Inflammatory macrophage treated with lipopolysaccharide for 4 hours (primary cell): ENCODE measurements around the gene SV2C.

Experiments used
- DNase-seq: peaks from one replicate; pipeline ENCODE4 v3.0.0-alpha.2; 2020

The SV2C gene

DNA sequence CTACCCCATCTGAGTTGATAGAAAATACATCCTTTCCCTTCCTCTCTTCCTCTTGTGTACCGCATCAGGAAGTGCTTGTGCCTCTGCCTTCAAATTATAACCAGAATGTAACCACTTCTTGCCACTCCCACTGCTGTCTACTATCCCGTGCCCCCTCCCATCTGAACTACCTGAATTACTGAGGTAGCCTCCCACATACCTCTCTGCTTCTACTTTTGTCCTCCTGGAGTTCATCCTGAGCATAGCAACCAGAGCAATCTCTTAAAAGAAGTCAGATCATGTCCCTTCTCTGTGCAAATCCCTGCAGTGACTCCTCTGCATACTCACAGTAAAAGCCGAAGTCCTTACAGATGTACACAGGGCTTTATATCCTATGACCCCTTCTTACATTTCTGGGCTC, 23.0 kb downstream of the SV2C start:
- no peak for DNase-seq

DNA sequence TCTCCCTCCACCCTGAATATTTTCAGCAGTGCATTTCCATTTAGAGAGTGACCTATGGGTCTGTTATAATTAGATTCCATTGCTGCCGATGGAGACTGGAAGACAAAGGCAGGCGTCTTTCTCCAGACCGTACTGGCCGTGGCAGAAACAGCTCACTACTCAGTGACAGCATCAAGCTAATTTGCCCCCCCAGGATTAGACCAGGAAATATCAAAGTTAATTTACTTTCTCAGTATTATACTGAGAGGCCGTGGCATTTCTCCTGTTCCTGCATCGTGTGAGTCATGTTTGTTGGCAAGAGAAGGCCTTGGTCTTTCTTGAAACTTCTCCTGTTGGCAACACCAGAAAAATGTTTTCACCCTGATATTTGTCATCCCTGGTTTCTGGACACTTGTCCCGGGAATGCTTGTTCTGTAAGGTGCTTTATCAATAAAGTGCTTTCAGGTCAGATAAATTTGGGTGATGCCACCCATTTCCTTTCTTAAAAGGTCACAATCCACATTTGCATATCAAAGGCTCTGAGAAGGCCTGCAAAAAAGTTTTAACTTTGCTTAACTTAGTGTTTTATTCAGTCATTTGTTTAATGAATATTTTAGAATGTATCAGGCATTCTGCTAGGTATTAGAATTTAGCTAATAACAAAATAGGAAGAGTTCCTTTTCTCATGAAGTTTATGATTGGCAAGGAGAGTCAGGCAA, 28.4 kb downstream of the SV2C start:
- no peak for DNase-seq

DNA sequence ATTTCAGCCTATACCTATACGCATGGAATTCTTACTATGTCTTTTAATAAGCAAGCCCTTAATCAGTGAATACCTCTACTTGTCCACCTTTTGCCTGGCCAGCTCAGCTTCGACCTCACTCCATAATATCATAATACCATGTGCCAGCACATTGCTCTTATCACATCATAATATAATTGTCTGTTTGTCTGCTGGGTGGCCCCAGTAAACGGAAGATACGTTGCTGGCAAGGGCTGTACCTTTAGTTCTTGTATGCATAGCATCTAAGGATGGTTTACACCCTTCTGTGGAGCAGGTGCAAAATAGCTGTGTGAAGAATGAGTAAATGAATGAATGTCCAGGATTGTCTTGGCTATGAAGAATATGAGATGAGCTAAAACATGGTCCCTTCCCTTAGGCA, 29.9 kb downstream of the SV2C start:
- DNase-seq = no peak

DNA sequence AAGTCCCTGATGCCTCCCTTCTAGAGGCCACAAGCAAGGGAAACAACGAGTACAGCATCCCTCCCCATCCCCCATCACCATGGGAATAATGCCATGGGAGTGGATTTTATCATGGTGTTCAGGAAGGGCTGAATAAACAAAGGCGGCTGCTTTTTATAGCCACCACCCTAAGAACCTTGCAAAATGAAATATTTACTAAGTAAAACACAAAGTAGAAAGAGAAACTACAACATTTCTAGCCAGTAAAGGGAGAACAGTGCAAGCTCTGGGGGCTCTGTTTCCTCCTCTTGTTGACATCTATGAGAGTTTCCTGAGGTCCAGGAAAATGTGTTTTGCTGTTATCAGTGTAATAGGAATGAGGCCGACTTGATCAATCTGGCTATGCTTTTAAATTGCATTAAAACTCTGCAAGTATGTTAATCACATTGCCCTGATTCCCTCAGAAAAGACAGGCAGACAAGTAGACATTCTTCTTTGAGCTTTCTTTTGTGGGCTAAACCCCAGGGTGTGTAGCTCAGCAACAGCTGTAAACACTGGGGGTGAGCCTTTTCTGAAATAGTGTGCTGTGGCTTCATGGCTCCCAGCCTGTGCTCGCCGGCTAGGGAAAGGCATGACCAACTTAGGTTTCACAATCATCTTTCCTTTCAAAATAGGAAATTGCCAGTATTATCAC, 31.1 kb downstream of the SV2C start:
- DNase-seq = peak; percentile 72

DNA sequence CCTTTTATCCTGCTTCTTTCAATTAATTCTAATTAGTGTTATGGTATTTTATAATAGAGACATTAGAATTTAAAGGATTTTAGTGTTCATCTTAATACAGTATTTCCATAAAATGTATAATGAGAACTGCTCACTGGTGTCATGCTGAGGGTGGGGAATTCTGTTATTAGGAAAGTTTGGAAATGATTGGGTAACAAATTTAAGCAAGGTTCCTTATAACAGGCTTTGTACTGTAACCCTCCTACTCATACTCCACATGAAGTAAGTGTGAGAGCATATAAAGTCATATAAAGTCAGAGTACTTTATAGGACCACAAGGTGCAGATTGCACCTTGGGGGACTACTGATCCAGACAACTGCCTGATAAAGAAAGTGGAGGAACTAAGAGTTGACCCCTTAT, 42.2 kb downstream of the SV2C start:
- DNase-seq = peak; percentile 92

DNA sequence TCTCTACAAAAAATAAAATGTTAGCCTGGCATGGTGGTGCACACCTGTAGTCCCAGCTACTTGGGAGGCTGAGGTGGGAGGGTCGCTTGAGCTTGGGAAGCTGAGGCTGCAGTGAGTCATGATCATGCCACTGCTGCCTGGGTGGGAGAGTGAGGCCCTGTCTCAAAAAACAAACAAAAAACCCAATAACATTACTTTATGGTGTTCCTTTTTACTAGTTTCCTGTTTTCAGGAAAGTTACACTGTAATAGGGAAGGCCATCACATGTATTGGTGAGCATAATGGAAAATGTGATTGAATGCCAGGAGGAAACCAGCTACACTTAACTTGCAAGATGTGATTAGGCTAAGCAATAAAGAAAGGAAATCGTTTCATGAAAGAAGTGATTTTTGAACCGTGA, 42.7 kb downstream of the SV2C start:
- peak; percentile 45 for DNase-seq

DNA sequence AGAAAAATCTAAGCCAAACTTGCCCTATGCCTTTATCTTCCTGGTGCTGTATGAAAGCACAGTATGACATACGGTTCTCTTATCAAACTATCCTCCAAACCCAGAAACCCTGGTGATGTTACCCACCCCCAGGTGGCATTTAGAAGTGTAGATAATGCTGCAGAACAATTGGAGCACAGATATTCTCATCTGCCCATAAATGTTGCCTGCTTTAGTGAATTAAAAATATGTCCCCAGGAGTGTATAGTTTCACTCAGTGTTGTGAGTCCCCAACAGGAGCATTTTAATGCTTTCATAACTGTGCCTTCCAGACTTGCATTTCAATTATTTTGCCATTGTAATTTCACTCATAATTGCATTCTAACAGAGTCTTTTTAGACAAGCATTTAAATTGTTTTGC, 50.8 kb downstream of the SV2C start:
- DNase-seq = no peak

DNA sequence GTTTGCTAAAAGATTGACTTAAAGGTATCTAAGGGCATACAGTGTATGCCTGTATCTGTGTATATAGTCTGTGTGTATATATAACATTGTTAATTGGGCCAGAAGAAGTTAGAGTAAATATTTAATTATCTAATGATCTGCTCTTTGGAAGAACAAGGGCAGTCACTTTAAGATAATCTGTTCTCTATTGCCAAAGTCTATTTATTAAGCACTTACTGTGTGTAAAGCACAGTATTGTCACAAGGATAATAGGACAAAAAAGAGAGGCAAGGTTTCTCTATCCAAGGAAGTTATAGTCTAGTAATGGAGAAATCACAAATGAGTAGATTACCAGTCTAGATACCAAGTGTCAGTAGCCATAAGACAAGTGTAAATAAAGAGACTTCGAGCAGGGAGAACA, 51.5 kb downstream of the SV2C start:
- no peak for DNase-seq

DNA sequence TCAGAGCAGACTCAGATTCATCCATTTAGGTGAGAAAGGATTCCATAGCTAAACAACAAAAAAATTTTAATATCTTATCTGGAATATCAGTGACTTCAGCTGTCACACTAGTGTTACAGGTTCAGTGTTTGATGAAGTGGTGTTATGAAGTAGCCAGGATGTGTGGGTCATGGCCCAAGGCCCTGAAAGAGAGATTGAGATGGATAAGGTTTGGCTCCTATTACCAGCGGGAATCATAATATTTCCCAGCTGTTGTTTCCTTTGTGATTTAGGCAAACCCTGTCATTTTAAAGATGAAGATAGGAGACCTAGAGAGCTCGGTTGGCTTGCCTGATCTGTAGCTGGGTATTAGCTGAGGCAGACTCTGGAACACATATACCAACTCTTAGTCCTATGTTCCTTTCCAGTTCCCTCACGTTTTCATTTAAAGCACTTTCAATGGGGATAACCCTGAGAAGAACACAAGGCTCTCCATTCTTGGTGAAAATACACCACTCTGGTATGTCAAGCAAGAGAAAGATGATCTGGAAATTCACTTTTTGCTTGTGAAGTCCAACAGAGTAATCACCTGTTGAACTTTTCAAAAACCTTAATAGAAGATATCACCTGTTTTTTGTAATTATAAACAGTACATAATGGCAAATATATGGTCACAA, 54.8 kb downstream of the SV2C start:
- DNase-seq = no peak

DNA sequence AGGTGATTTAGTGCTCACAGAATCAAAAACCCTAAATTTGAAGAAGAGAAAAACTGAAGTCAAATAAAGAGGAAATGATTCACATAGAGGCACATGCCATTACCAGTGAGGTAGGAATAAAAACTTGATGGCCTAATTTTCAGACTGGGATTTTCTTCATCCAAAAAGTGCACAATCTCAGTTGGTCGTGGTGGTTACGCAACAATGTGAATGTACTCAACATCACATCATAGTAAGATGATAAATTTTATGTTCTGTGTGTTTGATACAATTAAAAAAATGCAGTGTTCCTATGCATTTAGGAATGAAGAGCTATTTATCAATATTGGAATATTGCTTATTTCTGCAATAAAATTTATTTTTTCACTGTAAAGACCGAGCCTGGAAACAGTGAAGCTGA, 60.7 kb downstream of the SV2C start:
- DNase-seq = peak; percentile 42

DNA sequence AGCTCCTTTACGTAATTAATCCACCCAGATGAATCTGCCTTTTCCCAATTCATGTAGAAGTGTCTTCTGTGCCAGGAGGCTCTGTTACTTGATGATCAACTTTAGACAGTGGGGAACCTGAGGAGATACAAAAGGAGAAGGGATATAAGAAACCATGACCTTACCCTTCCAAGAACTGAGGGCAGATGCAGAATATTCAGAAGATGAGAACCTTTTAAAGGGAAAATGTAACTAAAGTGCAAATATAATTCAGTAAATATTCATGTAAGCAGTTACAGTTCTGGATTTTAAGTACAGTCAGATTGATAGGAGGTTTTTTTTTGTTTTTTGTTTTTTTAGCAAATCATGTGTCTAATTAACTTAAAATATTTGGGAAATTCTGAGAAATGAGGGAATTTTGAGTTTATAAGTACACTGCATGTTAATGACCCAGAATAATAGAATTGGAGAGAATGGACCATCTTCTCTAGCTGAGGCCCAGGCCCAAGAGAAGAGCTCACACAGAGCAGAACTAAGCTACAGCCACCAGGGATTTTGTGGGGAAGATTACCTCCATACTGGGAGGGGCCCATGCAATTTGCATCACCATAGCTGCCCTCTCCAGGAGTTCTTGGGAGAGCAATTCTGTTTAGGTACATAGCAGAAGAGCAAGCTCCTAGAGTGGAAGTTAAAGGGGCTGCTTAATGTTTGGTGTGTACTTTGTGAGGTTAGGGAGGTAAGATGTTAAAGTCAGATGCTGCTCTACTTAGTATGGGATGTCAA, 61.5 kb downstream of the SV2C start:
- DNase-seq = no peak

DNA sequence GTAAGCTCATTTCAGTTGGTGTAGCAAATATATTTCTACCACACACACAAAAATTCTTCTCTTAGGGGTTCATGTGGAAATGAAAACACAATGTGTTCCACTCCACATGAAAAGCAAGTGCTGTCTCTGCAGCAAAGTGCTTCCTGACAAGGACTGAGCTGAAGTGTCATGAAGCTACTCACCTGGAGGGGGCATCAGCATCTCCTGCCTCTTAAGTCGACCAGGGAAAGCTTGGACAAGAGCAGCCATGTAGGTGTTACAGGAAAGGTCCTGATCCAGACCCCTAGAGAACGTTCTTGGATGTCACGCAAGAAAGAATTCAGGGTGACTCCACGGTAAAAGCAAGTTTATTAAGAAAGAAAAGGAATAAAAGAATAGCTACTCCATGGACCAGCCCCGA, 62.8 kb downstream of the SV2C start:
- DNase-seq = no peak

DNA sequence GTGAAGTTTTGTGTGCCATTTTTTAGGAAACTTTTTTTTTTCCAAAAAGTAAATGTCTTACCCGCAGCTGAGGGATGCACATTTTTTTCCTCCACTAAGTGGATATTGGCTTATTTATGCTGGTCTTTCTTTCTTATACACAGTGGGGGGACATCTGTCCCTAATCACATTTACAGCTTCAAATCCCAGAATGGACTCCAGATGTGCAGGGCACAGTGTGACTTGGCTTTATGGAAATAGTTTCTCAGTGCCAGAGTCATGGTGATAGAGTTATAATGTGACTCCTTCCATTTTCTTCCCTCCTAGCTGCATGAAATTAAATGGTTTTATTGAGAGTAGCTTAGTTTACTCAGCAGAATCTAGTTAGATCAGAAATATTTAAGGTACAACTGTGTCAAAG, 66.5 kb downstream of the SV2C start:
- no peak for DNase-seq

DNA sequence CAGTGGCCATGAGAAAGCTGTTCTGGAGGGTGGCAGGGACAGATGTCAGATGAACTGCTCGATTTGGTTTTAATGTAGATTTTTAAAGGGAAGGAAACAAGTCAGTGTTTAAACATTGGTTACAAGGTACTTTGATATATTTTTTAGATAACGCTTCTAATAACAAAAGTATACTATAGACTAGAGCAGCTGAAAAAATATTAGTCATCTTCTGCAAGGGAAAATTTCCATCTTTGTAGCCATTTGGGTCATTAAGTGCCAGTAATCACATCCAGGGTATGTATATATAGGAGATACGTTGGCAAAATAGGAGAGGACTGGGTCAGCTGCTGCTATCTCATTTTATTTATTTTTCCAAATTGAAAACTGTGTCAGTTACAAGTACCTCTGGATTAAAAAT, 69.0 kb downstream of the SV2C start:
- DNase-seq = no peak

DNA sequence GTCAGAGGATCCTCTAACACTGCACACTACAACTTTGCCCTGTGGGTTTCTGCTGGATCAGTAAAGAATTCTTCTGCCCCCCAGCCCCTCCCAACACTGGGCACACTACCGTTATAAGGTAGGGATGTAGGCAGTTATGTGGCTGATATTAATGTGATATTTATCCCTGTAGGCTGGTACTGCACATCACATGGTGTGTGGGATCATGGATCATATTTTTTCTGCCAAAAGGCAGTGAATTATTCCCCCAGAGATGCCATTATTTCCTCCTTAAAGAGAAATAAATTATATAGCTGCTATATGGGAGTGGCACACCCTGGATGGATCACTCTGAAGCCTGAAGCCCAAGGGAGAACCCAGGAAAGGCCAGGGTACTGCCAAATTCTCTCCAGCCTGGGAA, 69.5 kb downstream of the SV2C start:
- DNase-seq = no peak

DNA sequence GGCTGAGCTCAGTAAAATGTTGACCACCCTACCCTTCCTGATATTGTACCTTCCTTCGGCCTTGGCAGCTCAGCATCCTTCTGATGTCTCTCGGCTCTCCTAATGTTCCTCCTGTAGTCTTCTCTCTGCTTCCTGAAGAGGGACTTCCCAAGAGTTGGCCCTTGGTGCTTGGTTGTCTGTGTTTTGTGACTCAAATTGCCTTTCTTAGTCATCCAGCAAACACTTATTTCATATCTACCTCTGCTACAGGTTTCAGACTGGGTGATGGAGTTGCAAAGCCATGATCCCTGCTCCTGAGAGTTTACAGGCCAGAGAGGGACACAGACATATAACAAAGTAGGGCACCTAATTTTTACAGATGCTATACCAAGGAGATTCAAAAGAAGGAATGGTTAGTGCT, 70.1 kb downstream of the SV2C start:
- DNase-seq = no peak

DNA sequence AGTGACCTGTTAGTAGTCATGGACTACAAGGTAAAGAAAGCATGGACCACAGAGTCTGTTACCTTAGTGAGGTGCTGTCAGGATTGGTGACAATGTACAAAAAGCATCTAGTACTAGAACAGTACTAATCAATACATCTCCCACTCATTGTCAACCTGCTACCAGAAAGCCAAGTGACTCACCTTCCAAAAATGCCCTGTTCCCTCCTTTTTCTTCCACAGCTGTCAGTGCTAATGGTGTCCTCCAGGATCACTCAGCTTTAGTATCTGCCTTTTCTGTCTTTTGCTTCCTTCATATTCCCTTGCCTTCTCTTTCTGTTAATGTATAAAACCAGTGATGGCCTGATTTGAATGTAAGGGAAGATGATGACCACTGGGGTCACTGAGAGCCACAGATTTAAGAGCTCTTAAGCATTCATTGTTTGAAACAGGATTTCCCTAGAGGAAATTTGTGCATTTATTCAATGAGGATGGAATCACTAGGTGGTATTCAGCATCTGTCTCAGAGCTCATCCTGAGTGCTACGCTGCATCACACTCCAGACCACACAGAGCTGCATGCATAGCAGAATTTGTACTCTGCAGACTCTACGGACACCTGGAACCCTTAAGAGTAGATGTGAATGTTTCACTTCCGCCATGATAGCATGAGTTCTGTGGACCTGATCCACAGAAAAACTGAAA, 71.0 kb downstream of the SV2C start:
- no peak for DNase-seq

DNA sequence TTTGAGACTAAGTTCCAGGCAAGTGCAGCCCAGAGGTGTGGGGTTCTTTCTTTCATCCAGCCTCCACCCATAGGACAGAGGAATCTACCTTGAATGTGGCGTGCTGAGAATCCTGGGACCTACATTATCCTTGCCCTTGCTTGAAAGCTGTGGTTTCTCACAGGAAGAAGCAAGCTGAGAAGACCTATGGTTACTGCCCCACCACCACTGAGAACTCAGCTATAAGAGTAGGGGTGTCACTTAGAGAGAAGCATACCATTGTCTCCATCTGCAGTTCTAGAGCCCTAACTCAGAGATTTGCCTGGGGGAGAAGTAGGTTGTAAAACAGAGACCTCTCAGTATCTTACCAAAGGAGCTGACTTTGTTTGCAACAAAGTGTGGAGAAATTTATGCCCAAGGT, 72.4 kb downstream of the SV2C start:
- no peak for DNase-seq

DNA sequence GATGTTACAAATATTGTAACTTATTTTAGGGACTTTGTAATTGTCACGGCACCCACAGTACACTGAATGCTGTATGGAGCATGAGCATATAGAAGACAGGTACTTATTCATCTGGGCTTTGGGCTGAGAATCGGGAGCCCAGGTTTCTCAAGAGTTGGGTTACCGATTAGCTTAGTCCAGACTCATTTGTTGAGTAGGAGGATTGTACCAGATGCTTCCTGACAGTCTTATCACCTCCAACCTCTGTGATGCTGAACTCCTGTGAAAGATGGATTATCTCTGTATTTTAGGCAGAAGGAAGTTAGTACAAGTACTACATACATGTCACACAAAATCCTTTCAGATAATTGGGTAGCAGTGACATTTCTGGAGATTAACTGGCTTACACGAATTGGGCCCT, 79.2 kb downstream of the SV2C start:
- DNase-seq = no peak

DNA sequence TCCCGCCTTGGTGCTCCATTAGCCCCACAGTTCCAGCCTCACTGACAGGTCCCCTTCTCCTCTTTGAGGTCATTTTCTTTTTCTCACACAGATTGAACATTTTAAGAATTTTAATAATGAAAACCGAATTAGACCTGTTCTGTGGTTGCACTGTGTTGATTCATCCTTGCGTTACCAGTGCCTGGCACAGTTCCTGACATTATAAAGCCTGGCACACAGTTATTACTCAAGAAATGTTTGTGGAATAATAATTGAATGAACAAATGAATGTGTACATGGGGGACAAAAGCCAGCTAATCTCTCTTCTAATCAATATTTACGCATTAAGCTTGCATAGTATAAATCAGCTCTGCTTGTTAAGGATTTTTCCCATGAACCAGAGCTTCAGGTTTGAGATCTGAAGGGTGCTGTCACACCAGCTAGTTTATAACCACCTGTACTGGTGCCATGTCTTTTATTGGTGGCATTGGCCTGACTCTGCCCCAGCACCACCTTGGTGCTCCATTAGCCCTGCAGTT, 80.0 kb downstream of the SV2C start:
- no peak for DNase-seq

DNA sequence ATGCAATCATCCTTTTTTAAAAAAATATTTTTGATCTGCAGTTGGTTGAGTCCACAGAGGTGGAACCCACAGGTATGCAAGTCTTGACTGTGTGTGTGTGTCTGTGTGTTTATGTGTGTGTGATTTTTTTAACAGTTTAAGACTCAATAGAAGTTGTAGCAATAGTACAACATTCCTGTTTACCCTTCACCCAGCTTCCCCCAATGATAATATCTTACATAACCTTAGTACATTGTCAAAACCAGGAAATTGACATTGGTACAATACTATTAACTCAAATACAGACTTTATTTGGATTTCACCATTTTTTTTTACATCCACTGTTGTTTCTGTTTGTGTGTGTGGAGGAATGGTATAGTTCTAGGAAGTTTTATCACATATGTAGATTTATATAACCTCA, 81.8 kb downstream of the SV2C start:
- DNase-seq = no peak

DNA sequence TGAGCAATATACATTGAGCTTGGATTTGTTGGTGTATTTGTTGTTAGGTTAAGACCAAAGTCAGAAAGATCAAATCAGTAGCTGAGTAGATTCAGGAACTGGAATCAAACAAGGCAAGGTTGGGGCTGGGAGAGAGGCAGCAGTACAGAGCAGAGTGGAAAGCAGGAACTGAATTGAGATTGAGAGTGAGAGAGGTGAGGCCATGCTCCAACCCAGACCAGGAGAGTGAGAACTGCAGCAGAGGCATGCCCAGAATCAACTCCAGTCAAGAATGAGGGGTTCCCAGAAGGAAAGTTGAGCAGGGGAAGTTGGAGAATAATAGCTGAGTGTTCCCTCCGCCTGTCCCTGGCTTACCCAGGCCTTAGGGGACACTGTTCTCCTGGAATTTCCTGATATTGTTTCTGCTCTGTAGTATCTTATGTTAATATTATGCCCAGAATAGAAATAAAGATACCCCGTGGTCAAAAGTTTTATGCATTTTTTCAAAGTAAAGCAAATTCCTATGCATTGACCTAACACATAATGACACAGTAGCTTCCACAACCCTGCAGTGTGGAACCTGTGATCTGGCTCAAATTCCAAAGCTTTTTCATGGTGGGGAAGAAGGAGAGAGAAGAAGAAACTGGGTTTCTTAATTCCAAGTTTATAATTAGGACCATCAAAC, 82.7 kb downstream of the SV2C start:
- DNase-seq = no peak
